SJSA1 (cell line): ENCODE data around the gene DGCR8. TPM values are rescaled to one million over a fixed set of nuclear protein-coding genes. Genes with fewer than 3 reads are reported as not detected.

ENCODE experiments used
- DNase-seq, 2 experiments: peaks; one replicate each; pipeline ENCODE4 v3.0.0-alpha.2; 2015 to 2020; ENCODE audit warnings: low spot score in 2 of 2, low read depth in 1 of 2
- H3K27ac ChIP-seq: fragments of 250-450 bp; sonication (Bioruptor Pico); 2 replicates; pipeline ENCODE4 v1.5.1; 2020; ENCODE audit warnings: mild to moderate bottlenecking, moderate library complexity
- H3K27me3 ChIP-seq: fragments of 250-450 bp; sonication (Bioruptor Pico); replicated peaks from 2 replicates; pipeline ENCODE4 v1.5.1; 2020; ENCODE audit warnings: mild to moderate bottlenecking, moderate library complexity
- H3K36me3 ChIP-seq: fragments of 250-450 bp; sonication (Bioruptor Pico); 2 replicates; pipeline ENCODE4 v1.5.1; 2020; ENCODE audit warnings: mild to moderate bottlenecking
- H3K4me1 ChIP-seq: fragments of 250-450 bp; sonication (Bioruptor Pico); replicated peaks from 2 replicates; pipeline ENCODE4 v1.6.1; 2021; ENCODE audit warnings: mild to moderate bottlenecking
- H3K4me3 ChIP-seq: fragments of 250-450 bp; sonication (Bioruptor Pico); 2 replicates; pipeline ENCODE4 v1.5.1; 2020; ENCODE audit warnings: mild to moderate bottlenecking
- H3K9me3 ChIP-seq: fragments of 250-450 bp; sonication (Bioruptor Pico); replicated peaks from 2 replicates; pipeline ENCODE4 v1.5.1; 2020; ENCODE audit warnings: mild to moderate bottlenecking
- total RNA-seq: library from RNA; depleted of rRNA; stranded (reverse); fragments of >200 nt; shearing (Covaris generic); gene quantifications from 2 replicates; pipeline ENCODE4 v1.2.3, GENCODE V29; 2014

The DGCR8 gene
- total RNA-seq, 1 experiment from 2014 or later = 24.8 TPM

GRCh38 chr22:20128902-20129746 lies 49.1 kb downstream of the DGCR8 start:
- Histone ChIP-seq H3K27me3 (no peaks in the 10 kb centered on the region), H3K4me3 (no peak overlapping the region), H3K27ac (no peak overlapping the region), H3K4me1 (peaks cover 12% of the 10 kb centered on the region), H3K36me3 (peaks cover 47% of the 10 kb centered on the region), H3K9me3 (no peaks in the 10 kb centered on the region)
- DNase-seq = no peak

DNA sequence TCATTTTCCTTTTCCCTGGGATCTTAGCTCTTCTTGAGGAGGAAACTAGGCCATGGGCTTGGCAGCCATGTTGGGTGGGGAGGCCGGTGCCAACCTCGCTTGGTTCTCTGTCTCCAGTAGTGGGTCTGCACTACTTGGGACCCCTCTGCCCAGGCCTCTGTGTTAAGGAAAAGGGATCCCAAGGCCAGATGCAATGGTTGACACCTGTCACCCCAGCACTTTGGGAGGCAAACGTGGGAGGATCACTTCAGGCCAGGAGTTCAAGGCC lies 49.6 kb downstream of the DGCR8 start:
- H3K9me3 ChIP-seq = no peaks in the 10 kb centered on the region
- no peaks in the 10 kb centered on the region for H3K27me3 ChIP-seq
- no peak overlapping the region for H3K27ac ChIP-seq
- no peak overlapping the region for H3K4me3 ChIP-seq
- peaks cover 42% of the 10 kb centered on the region for H3K36me3 ChIP-seq
- H3K4me1 ChIP-seq = peaks cover 12% of the 10 kb centered on the region
- DNase-seq = no peak

DNA sequence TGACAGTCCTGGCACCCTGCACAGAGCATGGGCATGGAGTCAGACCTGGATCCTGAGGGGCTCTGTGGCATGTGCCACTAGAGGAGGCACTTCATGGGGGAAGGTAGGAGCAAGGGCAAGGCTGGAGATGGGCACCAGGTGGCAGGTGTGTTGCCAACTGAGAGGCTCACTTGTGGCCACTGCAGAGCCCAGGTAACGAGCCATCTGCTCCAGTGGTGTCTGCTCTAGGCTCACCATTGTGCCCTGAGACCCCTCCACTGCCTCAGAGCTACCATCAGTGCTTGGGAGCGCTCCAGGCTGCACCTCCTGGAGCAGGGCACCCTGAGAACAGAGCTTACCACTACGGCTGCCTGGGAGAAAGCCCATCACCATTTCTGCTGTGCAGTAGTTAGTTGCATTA lies 50.3 kb downstream of the DGCR8 start:
- no peak for DNase-seq
- Histone ChIP-seq H3K9me3 (no peaks in the 10 kb centered on the region), H3K4me1 (peaks cover 12% of the 10 kb centered on the region), H3K4me3 (no peak overlapping the region), H3K27ac (no peak overlapping the region), H3K36me3 (peaks cover 35% of the 10 kb centered on the region), H3K27me3 (no peaks in the 10 kb centered on the region)

DNA sequence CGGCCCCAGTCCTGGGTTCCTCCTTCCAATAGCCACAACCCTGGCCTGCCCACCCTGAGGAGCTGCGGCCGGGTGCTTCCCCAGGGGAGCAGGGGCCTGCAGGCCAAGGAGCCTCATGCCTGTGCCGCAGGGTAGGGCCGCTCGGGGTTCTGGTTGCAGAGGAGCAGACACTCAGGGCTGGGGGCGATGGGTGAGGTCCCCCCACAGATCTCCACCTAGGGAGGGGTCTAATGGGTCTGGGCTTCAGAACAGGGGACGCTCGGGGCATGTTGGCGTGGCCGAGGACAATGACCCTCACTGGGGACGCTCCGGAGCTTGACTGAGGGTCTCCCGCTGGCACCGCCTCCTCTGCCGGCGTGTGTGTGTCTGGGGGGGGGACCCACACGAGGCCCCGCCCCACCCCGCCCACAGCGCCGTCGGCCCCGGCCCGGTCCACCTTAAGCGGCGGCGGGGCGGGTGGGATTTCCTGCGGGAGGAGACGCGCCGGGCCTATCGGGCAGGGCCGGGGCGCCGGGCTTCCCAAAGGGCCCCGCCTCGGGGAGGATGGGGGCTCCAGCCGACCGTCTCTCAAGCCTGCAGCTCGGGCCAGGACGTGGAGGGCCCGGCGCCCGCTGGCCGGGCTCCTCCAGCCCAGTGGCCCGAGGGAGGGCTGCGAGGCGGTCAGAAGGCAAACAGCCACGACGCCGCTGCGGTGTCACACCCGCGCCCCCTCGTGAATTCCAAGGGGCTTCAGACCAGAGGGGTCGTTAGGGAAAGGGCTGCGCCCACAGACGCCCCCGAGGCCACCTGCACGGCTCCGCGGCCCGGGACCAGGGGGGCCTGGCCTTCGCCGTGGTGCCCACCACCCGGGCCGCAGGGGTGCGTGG lies 50.9 kb downstream of the DGCR8 start:
- peak; percentile 64 to 85 for DNase-seq
- peaks cover 12% of the 10 kb centered on the region for H3K4me1 ChIP-seq
- H3K4me3 ChIP-seq = peak overlapping the region; percentile 92
- H3K9me3 ChIP-seq = no peaks in the 10 kb centered on the region
- H3K27me3 ChIP-seq = no peaks in the 10 kb centered on the region
- peak overlapping the region; percentile 45 for H3K27ac ChIP-seq
- peaks cover 29% of the 10 kb centered on the region for H3K36me3 ChIP-seq

DNA sequence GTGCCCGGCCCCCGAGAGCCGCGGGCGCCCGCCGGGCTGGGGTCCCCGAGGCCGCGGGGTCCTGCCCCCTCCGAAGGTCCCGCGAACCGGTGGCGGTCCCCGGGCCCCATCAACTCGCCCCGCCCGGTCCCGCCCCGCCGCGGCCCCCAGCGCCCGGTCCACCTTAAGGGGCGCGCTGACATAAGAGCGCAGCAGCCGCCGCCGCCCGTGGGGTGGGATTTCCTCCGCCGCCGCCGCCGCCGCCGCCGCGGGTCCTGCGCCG lies 51.5 kb downstream of the DGCR8 start, which contains the start of gene ZDHHC8:
ZDHHC8 (plus strand) TSS at position 208 of the 262 bp plus-strand sequence. CDS start 144 bp downstream, outside the sequence.
- Histone ChIP-seq H3K27me3 (no peaks in the 10 kb centered on the region), H3K27ac (peak within 1 kb of the TSS; percentile 45), H3K36me3 (peaks cover 23% of the 10 kb centered on the region), H3K4me3 (peak within 1 kb of the TSS; percentile 92), H3K9me3 (no peaks in the 10 kb centered on the region), H3K4me1 (peaks cover 12% of the 10 kb centered on the region)
- no peak for DNase-seq

- no peak overlapping the region for H3K27ac ChIP-seq
- H3K4me1 ChIP-seq = peaks cover 12% of the 10 kb centered on the region
- H3K9me3 ChIP-seq = no peaks in the 10 kb centered on the region
- H3K36me3 ChIP-seq = peaks cover 19% of the 10 kb centered on the region
- DNase-seq = no peak
- peak overlapping the region; percentile 92 for H3K4me3 ChIP-seq
- H3K27me3 ChIP-seq = no peaks in the 10 kb centered on the region
Observed at GRCh38 chr22:20131859-20132685, 52.0 kb downstream of the DGCR8 start.

DNA sequence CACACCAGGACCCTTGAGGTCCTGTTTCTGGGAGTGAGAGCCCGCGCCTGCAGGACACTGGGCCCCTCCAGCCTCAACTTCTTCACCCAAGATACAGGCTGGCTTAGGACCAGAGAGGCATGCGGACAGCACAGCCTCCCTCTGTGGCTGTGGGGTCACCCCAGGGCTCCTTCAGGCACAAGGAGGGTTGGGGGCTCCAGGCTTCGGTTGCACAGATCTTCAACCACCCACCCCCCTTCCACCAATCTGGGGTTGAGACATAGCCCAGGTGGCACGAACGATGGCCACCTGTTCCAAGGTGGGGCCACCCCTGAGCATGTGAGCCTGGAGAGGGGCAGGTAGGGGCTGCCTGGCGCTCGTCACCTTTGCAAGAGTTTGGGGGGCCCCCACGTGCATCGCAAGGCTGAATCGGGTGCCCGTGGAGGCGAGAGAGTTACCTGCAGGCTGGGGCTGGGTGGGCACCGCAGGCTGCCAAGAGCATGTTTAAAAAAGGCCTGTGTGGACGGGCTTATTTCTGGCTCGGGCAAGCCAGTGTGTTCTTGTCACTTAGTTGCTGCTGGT lies 52.7 kb downstream of the DGCR8 start:
- Histone ChIP-seq H3K4me1 (peaks cover 12% of the 10 kb centered on the region), H3K4me3 (peak overlapping the region; percentile 92), H3K27ac (no peak overlapping the region), H3K36me3 (peaks cover 12% of the 10 kb centered on the region), H3K27me3 (no peaks in the 10 kb centered on the region), H3K9me3 (no peaks in the 10 kb centered on the region)
- no peak for DNase-seq

DNA sequence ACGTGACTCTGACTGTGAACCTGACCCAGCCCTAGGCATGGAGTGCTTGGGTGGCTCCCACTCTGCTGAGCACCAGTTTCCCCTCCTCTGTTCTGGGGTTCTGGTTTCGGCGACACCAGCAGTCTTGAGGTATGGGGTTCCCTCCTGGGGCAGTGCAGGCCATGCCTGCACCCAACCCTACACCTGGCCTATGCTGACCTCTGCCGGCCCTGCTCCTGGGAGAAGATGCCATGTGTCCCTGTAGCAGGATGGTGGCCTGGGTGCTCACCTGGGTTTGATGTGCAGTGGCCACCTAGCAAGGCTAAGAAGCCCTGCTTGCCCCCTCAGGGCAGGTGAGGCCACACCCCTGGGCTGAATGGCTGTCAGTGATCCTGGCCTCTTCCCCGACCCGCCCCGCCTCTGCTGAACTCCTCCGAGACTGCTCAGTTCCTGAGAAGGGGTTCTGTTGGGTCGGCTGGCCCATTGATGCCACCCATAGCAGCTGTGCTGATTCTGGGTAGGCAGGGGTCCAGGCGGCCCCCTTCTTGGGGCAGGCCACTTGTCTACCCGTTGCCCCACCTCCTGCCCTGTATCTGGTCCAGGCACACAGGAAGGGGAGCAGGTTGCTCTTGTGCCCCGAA lies 54.0 kb downstream of the DGCR8 start:
- no peak for DNase-seq
- peaks cover 12% of the 10 kb centered on the region for H3K4me1 ChIP-seq

GRCh38 chr22:20135265-20135664 lies 55.2 kb downstream of the DGCR8 start:
- H3K4me1 ChIP-seq = peaks cover 12% of the 10 kb centered on the region
- H3K27ac ChIP-seq = no peak overlapping the region
- no peaks in the 10 kb centered on the region for H3K9me3 ChIP-seq
- peaks cover 15% of the 10 kb centered on the region for H3K36me3 ChIP-seq
- no peak for DNase-seq
- H3K27me3 ChIP-seq = no peaks in the 10 kb centered on the region
- no peak overlapping the region for H3K4me3 ChIP-seq

More for the DNA sequence above, 54.0 kb downstream of the DGCR8 start:
- H3K9me3 ChIP-seq = no peaks in the 10 kb centered on the region
- no peak overlapping the region for H3K4me3 ChIP-seq
- H3K36me3 ChIP-seq = peaks cover 7% of the 10 kb centered on the region
- no peak overlapping the region for H3K27ac ChIP-seq
- no peaks in the 10 kb centered on the region for H3K27me3 ChIP-seq

- no peak overlapping the region for H3K27ac ChIP-seq
Observed at GRCh38 chr22:20135806-20136602, 56.0 kb downstream of the DGCR8 start.

GRCh38 chr22:20136603-20136873 lies 56.5 kb downstream of the DGCR8 start:
- H3K4me1 ChIP-seq = peaks cover 16% of the 10 kb centered on the region

More at GRCh38 chr22:20135806-20136602, 56.0 kb downstream of the DGCR8 start:
- H3K36me3 ChIP-seq = peaks cover 15% of the 10 kb centered on the region
- H3K4me1 ChIP-seq = peaks cover 12% of the 10 kb centered on the region
- DNase-seq = no peak
- no peaks in the 10 kb centered on the region for H3K27me3 ChIP-seq
- no peak overlapping the region for H3K4me3 ChIP-seq
- no peaks in the 10 kb centered on the region for H3K9me3 ChIP-seq

GRCh38 chr22:20137113-20137512 lies 57.1 kb downstream of the DGCR8 start:
- H3K36me3 ChIP-seq = peaks cover 8% of the 10 kb centered on the region
- DNase-seq = no peak
- H3K4me1 ChIP-seq = peaks cover 20% of the 10 kb centered on the region
- H3K27me3 ChIP-seq = no peaks in the 10 kb centered on the region
- H3K27ac ChIP-seq = no peak overlapping the region
- H3K4me3 ChIP-seq = no peak overlapping the region
- no peaks in the 10 kb centered on the region for H3K9me3 ChIP-seq

More at GRCh38 chr22:20136603-20136873, 56.5 kb downstream of the DGCR8 start:
- Histone ChIP-seq H3K27me3 (no peaks in the 10 kb centered on the region), H3K27ac (no peak overlapping the region), H3K4me3 (no peak overlapping the region), H3K36me3 (peaks cover 11% of the 10 kb centered on the region), H3K9me3 (no peaks in the 10 kb centered on the region)
- no peak for DNase-seq
